ENCODE measurements around the gene CPA5.

The CPA5 gene

DNA sequence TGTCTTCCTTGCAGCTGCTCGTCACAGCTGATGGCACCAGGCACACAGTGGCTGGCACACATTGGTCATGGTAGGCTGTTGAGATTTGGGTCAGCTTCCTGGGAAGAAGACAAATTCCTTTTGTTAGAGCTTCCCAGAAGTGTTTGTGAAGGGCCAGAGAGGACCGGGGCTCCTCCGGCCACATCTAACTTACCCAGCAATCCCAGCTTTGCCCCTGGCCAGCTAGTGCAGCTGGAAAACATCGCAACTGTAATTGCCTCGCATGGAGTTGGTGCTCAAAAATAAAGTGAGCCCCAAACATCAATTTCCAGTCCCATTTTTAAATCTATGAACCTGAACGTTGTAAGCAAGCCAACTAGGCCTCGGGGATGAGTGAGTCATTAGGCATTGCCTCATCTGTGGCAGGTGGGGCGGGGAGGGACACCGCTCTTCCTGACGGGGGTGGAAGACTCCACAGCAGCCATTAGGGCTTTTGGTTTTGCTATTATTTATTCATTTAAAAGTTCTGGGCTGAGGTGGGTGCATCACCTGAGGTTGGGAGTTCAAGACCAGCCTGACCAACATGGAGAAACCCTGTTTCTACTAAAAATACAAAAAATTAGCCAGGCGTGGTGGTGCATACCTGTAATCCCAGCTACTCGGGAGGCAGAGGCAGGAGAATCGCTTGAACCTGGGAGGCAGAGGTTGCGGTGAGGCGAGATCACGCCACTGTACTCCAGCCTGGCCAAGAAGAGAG, 12.4 kb downstream of the CPA5 start:
- FAIRE-seq: no peak
- no peak for DNase-seq (ENCODE audit: extremely low spot score, insufficient read length, low read depth)

DNA sequence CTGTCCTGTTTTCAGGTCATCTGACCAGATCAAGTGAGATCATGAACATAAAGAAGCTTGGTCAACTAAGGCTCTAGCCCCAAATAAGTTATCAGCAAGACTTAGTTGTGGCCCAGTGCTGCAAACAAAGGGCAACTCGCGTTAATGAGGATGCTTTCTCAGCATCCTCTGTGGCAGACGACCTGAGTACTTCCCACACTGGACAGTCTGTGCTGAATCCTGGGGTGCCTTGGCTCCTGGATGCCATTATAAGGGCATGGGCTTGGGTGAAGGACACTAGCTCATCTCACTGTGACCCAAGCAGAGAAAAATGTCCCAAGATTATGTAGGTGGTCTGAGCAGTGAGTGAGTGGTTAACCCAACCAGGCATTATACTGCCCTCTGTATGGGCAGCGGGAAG, 13.9 kb downstream of the CPA5 start:
- FAIRE-seq: no peak
- no peak for DNase-seq (ENCODE audit: extremely low spot score, insufficient read length, low read depth)

DNA sequence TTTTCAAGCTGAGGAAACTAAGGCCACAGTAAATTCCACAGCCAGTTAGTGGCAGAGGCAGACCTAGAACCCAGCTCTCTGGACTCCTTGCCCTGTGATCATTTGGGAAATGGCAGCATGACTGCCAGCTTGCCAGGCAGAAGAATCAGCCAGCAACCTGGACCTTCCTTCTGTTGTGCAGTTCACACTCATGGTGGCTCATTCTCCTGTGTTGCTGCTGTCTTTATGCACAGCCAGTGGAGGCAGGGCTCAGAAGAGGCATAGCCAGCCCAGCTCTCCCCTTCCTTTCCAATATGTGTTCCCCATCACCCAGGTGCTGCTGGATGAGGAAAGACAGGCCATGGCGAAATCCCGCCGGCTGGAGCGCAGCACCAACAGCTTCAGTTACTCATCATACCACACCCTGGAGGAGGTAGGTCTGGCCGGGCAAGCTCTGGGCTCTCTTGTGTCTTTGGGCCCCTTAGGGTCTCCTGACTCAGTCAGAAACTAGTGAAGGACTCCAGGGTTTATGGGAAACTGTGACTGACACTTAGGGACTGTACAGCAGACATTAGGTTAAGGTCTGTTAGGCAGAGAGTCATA, 14.8 kb downstream of the CPA5 start:
- no peak for DNase-seq (ENCODE audit: extremely low spot score, insufficient read length, low read depth)

DNA sequence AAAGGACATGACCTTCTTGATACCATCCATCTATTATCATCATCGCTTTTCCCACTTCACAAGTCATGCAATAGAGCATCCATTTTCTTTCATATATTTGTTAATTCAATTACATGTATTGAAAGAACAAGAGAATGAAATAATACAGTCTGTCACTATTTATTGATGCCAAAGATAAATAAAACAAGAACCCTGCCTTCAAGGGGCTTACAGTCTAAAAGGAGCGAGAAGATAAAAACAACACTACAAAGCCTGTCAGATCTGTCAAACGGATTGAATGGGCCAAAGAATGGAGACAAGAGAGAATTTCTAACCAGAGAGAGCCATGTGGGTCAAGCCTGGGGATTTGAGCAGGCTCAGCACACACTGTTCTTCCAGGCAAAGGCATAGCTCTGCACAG, 15.9 kb downstream of the CPA5 start:
- DNase-seq (ENCODE audit: extremely low spot score, insufficient read length, low read depth): no peak
- no peak for FAIRE-seq

More for the DNA sequence above, 14.8 kb downstream of the CPA5 start:
- FAIRE-seq: no peak

DNA sequence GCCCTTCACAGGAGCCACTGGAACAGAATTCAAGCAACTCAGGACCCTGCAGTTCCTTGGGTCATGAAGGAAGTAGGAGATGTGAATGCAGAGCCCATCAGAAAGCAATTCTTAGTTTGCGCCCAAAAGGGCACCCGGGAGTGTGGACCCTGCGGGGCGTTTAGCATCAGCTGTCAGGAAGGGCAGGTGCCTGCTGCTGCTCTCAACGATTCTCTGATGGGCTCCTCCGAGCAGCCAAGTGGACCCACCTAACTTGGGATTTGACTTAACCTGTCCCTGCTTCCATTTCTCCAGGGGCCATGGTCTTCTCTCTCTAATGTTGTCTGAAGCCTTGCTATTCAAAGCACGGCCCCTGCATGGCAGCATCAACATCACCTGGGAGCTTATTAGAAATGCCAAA, 17.1 kb downstream of the CPA5 start:
- DNase-seq (ENCODE audit: extremely low spot score, insufficient read length, low read depth) (no peak), FAIRE-seq (no peak)

DNA sequence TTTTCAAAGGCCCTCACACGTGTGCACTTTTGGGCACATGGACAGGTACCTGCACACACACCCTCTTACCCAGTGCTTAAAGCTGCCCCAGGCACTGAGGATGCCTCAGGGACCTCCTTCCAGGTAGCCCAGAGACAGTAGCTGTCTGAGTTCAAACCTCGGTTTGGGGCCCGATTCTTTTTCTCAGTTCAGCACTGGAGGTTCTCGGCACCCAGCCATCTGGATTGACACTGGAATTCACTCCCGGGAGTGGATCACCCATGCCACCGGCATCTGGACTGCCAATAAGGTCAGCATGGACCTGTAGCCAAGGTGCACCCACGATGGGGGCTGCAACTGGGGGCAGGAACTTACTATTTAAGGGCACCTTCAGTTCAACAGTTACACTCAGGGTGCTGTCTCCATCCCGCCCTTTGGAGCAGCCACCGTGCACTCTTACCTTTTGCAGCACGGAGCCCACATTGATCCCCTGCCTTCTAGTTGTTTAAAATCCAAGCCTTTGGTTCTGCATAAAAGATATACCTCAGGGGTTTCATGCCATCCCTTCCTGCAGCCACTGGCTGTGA, 17.7 kb downstream of the CPA5 start:
- no peak for DNase-seq (ENCODE audit: extremely low spot score, insufficient read length, low read depth)
- no peak for FAIRE-seq

DNA sequence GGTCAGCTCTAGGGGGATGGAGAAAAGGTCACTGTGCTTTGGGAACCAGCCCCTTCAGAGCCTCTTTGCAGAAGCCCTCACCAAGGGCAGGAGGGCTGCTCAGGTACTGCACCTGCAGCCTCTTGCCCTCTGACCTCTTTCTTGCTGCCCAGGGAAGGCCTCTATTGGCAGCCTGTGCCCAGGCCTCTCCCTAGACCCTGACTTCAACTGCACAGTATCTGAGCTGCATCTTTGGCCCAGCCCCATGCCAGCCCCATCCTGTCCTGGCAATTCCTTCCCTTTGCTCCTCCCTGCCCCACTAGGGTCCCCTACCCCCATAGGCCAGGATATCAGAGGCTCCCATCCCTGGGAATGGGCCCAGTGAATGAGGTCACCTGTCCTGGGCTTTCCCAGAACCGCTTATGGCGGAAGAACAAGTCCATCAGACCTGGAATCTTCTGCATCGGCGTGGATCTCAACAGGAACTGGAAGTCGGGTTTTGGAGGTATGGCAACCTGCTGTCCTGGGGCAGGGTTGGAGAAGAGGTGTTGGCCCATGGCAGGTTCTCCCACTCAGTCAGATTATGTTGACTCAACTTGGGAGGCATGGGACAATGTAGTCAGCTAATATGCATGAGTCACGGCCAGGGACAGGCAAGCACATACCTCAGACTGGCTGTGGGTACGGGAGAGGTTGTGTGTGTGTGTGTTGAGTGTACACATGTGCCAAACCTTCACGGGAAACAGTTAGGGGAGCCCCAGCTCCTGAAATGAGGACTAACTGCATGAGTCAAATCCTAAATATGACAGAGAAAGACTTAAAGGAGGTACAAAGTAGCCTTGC, 18.6 kb downstream of the CPA5 start:
- FAIRE-seq: no peak
- DNase-seq (ENCODE audit: extremely low spot score, insufficient read length, low read depth): no peak

DNA sequence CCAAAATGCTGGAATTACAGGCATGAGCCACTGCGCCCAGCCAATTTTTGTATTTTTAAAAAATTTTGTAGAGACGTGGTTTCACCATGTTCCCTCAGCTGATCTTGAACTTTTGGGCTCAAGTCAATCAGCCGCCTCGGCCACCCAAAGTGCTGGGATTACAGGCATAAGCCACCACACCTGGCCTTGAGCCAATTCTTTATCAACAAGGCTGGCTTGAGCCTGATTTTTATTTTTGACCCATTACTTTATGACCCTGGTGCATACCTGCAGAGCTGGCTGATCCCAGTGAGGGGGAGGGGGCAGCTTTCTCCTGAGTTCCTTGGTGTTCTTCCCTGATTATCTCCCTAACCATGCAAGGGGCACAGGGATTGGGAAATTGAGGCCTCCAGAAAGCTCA, 19.8 kb downstream of the CPA5 start:
- DNase-seq (ENCODE audit: extremely low spot score, insufficient read length, low read depth) (no peak), FAIRE-seq (no peak)

DNA sequence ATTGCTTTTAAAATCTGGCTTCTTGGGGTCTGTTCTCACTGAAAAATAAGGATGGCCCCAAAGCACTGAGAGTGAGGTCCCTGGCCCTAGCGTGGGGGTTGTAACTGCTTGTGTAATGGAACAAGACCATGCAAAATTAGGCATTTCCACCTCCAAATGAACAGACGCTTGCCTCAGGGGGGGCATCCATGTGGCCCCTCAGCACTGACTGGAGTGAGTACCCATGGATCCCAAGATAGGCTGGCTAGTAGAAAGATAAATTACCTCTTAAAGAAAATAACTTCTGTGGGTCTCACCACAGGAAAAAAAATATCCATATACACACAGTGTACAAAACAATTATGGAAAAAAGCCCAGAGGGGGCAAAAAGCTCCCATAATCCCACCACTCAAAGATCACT, 20.5 kb downstream of the CPA5 start:
- FAIRE-seq: no peak

DNA sequence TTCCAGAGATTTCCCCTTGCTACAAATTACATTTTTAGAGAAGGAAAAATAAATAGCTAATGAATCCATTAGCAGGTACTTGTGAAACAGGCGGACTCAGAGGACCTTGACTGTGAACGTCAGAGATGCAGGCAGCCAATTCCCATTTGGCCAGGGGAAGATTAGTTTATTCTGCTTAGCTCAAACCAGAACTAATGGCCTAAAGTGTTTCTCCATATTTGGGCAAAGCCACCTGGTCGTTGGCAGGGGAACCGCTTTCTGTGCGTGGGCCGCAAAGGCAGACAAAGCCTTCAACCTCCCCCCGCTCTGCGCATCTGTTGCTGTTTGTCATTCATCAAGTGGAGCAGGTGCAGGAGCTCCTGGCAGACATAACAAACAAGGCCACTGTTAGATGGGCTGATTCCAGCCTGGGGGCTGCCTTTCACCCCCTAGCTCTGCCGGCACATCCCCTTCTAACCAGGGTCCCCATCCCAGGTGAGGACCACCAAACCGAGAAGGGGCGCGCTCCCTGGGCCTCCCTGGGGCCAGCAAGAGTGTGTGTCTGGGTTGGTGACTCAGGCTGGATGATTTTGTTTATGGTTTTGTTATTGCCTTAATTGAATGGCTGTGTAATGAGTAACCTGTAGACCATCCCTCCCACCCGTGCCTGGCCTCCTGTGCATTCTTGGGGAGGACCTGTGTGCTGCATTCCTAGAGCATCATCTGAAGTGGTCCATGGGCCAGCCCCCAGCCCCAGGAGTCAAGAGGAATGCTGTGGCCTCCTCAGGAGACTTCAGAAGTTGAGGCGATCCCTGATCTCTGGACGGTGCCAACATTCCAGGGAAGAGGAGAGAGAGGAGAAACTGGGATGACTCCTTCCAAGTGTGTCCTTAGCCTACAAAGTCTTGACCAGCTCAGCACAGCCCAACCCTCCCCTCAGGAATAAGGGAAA, 21.2 kb downstream of the CPA5 start:
- DNase-seq (ENCODE audit: extremely low spot score, insufficient read length, low read depth): peak; percentile 35
- no peak for FAIRE-seq

More for the DNA sequence above, 20.5 kb downstream of the CPA5 start:
- DNase-seq (ENCODE audit: extremely low spot score, insufficient read length, low read depth): no peak

DNA sequence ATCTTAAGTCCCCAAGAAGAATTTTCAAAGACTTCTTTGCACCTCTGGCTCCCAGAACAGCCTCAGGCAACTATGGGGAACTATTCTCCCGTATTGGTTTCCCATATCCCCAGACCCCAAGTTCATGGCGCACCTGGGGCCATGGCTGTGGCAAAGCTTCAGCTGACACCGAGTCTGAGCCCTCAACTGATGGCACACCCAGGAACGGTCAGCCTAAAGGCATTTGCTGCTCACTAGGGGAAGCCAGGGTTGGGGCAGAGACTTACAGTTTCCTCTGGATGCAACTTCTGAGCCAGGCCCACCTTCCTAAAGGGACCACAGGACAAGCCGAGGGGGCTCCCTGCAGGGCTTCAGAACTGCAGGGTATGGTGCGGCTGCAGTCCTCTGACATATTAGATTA, 21.9 kb downstream of the CPA5 start:
- no peak for DNase-seq (ENCODE audit: extremely low spot score, insufficient read length, low read depth)
- no peak for FAIRE-seq

DNA sequence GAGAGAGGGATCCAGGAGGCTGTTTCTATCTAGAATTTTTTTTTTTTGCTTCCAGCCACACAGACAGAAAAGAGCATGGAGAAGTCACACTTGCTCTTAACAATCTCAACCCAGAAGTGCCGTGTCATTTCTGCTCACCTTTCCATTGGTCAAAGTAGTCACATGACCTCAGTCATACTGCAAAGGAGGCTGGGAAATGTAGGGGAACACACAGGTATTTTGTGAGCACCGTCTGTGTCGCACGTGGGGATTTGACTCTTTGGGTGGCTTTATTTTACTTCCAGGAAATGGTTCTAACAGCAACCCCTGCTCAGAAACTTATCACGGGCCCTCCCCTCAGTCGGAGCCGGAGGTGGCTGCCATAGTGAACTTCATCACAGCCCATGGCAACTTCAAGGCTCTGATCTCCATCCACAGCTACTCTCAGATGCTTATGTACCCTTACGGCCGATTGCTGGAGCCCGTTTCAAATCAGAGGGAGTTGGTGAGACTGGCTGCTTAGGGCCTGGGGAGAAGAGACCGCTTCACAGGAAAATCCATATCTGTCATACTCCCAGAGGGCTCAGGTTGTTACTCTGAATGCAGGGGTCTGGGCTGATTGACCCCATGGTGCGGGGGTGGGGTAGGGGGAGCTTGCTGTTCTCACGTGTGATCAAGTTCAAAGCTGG, 22.6 kb downstream of the CPA5 start:
- FAIRE-seq: no peak
- DNase-seq (ENCODE audit: extremely low spot score, insufficient read length, low read depth): no peak

DNA sequence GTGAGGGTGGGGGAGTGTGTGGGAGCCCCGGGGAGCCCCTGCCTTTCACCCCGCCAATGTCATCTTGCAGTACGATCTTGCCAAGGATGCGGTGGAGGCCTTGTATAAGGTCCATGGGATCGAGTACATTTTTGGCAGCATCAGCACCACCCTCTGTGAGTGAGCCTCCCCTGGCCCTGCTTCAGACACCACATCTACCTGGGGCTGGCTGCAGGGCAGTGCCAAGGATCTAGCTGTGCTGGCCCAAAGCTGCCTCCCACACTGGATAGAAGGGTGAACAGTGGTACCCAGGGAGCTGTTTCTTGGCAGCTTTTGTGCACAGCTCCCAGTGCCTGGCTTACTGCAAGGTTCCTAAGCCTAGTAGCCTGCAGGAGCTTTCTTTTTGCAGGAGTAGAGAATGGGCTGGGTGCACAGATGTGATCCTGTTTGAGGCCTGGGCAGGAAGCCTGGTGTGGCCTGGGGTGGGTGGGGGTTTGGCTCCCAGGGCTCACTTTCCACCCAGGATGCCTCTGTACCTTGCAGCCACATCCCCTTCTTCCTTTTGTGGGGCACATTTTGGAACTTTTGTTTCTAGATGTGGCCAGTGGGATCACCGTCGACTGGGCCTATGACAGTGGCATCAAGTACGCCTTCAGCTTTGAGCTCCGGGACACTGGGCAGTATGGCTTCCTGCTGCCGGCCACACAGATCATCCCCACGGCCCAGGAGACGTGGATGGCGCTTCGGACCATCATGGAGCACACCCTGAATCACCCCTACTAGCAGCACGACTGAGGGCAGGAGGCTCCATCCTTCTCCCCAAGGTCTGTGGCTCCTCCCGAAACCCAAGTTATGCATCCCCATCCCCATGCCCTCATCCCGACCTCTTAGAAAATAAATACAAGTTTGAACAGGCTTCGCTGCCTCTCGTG, 23.5 kb downstream of the CPA5 start:
- FAIRE-seq (no peak), DNase-seq (ENCODE audit: extremely low spot score, insufficient read length, low read depth) (no peak)

DNA sequence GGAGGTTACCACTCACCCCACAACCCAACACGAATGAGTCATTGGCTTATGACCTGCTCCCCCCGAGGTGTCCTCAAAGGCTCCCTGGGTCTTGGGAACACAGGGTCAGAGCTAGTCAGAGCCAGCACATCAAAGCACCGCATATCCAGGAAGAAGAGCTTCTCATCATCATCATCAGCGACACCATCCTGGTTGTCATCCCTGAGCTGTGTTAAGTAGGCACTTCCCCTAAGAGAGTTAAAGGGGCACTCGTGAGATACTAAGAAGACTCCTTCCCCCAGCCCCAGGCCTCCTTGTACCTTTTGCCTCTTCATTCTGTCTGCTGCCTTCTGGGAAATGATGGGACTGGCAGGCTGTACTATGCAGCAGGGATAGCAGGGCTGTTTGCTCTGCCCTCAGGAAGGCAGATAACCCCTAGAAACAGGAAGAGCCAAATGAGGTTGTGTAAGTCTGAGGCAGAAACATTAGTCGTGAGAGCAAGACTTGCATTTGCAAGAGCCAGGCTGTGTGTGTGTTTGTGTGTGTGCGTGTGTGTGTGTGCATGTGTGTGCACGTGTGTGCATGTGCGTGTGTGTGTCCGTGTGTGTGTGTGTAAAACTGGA, 24.6 kb downstream of the CPA5 start:
- FAIRE-seq: no peak
- no peak for DNase-seq (ENCODE audit: extremely low spot score, insufficient read length, low read depth)

DNA sequence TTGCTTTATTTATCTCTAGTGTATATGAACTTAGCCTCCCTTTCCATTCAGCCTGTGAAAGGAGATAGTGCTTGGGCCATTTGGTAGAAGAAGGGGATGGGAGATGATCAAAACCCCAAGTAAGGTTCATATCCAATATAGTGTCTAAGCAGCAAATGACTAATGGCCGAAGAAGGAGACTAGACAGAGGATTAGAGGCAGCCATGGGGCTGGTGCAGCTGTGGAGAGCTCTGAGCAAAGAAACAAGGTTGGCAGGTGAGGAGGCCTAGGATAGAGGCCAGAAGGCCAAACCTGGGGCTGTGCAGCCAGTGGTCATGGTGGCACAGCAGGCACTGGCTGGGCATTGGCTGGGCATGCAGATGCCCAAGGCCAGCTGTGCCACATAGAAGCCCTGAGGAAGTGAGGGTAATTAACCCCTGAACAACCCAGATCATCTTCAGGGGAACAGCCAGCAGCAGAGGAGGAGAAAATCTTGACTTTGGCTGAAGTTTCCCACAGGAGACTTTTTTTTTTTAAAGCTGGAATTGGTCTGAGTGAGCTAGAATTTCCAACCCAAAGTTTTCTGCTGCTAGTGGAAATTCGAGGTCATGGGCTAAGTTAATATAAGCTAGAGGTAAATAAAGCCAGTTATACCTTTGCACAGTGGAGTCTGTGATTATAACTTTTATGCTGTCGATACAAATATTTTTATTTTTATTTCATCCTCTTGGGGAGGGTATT, 25.4 kb downstream of the CPA5 start:
- no peak for FAIRE-seq
- DNase-seq (ENCODE audit: extremely low spot score, insufficient read length, low read depth): no peak

DNA sequence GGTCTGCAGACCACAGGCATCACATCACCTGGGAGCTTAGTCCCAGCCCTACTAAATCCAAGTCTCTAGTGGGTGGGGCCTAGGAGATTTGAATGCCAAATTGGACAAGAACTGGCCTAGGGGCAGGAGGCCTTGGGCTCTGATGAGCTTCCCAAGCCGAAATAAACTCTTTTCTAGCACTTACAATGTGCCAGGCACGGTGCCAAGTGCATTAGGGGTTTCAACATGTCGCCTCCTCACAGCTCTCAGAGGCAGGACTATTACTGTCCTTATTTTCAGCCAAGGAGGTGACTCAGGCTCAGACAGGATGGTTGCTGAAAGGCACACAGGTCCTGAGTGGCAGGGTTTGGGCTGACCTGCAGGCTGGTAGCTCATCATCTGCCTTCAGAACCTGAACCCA, 26.4 kb downstream of the CPA5 start:
- FAIRE-seq: no peak
- DNase-seq (ENCODE audit: extremely low spot score, insufficient read length, low read depth): no peak

DNA sequence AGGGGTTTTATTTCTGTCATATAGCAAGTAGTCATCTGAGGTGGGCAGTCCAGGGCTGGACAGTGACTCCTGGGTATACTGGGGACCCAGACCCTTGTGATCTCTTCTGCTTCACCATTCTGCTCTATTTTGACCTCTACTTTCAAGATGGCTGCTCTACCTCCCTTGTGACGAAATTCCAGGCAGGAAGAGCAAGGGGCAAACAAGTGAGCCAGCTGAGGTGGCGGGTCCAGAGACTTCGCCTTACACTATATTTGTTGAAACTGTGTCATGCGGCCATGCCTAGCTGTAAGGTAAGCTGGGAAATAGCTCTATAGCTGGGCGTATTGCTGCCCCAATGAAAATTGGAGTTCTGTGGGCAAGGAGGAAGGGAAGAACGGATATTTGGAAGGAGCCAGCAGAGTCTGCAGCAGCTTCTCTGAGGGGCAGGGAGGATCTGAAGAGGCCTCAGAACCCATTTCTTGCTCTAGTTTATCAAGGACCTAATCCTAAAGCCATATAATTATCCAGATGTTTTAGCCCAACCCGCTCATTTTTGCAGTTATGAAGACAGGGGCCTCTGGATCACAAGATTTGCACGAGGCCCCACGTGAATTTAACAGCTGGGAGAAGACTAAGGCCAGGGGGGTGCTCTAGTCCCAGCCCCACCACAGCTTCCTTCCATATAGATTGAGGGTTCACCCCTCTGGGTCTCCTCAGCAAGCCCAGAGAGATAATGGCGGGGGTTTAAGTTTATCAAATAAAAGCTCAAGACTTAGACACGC, 28.0 kb downstream of the CPA5 start:
- no peak for DNase-seq (ENCODE audit: extremely low spot score, insufficient read length, low read depth)
- no peak for FAIRE-seq

Data from GM18507 (cell line).